HG02885 (cell line): Measurements from ENCODE around the gene CYTH4.

Experiments used
- ATAC-seq: cut with Tn5 transposase; IDR thresholded peaks from one replicate; pipeline ENCODE4 v1.9.1; 2021; ENCODE audit warnings: mild to moderate bottlenecking; ENCODE audit not compliant: unreplicated experiment, poor library complexity

CYTH4 gene

DNA sequence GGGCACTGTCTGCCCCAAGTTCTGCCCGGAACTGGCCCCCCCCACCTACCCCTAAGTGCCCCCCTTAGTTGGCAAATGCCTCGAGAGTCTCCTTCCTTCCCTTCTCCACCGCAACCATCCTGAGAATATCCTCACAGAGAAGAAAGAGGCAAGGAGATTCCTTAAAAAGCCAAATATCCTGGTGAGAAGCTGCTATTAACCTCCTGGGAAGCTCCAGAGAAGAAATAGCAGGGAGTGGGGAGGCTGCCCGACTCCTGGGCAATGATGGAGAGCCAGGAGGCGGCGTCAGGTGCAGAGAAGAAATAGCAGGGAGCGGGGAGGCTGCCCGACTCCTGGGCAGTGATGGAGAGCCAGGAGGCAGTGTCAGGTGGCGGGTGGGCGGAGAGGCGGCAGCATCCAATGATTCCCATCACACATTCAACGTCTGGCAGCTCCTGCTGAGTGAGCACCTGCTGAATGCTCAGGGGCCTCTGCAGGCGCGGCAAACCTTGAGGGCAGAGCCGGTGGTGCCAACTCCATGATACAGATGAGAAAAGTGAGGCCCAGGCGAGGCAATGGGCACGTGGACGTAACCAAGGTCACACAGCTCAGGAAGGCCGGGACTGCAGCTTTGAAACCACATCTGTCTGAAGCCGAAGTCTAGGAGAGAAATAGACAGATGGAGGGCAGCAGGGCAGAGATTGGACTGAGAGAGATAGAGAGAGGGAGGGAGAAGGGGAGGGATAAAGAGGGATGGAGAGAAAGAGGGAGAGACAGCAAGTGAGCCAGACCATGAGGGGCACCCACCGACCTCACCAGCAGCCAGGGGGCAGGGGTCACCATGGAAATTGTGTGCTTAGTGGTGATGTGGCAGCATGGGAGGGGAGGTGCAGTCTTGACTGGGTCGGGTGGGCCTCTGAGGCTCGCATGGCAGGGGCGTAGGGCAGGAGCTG lies 58.3 kb downstream of the CYTH4 start:
- no peak for ATAC-seq

DNA sequence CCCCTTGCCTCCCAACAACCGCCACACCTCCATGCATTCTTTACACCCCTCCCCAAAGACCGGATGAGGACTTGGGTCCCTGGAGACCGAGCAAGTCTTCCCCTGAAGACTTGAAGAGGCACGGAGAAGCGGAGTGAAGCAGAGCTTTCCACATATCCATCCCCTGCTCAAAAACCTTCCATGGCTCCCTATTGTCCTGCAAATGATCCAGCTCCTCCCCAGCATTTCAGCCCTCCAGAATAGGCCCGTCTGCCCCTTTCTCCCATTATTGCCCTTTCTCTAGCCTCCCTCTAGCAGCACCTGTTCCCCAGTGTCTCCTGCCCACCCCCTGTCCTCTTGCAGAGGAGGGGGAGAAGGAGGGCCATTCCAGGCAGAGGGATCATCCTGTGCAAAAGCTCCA lies 59.8 kb downstream of the CYTH4 start:
- no peak for ATAC-seq

DNA sequence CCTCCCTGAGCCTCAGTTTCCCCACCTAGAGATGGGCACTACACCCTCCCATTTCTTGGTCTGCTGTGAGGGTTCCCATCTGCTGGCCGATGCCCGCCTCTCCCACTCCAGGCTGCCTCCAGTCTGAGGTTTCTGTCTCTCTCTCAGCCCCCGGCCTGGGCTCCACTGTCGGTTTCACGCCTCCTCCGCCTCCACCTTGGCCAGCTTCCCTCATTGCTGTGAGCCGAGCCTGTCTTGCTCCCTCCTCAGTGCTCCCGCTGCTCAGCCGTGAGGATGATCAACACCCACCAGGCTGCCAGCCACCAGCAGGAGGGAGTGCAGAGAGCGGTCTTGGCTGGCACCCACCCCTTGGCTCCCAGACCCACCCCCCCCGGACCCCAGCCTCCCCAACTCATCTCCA lies 61.0 kb downstream of the CYTH4 start:
- no peak for ATAC-seq

DNA sequence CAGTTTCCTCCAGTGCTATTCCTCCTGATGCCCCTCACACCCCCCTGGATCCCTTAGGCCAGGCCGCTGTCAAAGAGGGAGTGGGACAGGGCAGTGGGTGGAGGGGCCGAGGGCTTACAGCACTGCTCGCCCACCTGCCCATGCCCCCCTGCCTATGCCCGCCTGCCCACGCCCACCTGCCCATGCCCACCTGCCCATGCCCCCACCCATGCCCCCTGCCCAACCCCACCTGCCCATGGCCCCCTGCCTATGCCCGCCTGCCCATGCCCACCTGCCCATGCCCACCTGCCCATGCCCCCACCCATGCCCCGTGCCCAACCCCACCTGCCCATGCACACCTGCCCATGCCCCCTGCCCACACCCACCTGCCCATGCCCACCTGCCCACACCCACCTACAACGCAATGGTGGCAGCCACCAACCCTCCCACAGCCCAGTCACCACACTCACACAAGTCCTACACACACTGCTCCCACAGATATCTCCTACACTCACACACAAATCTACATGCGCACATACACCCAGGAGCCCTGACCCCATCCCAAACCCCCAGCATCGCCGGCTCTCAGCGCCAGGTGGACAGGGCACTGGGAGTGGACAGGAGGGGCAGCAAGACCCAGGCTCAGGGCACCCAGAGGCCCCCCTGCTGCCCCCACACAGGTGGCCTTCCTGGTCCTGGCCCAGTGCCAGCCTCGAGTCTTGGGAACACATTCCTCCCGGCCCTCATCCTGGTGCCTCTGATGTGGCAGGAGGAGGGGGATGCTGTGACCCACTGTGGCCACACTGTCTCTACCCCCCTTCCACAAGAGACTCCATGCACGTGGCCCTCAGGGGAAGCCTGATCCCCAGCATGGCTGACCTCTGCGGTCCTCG lies 61.8 kb downstream of the CYTH4 start:
- no peak for ATAC-seq

DNA sequence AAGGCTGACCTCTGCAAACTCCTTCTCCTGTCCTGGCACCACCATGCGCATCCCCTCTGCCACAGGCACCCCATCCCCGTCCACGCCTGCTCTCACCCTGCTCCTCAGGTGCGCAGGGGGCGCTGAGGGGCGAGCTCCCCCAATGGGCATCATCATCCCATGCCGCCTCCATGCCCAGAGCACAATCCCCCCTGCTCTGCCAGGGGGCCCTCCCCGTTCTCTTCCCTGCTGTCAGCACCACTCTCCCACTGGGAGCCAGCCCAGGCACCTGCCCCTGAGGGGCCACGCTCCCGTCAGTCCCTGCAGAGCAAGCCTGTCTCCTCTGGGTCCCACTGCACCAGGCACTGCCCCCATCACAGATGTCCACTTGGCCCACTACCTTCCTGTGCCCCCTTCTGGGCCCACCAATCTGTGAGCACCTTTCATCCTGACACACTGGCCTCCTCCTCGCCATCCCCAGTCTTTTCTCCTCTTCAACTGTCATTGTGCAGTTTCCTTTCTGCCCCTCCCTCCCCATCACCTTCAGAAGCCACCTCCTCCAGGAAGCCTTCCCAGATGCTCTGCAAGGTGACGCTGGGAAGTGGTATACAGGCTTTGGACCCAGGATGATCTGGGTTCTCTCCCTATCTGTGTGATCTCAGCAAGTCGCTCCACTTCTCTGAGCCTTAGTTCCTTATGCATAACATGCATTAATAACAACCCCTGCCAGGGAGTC lies 62.6 kb downstream of the CYTH4 start:
- no peak for ATAC-seq

DNA sequence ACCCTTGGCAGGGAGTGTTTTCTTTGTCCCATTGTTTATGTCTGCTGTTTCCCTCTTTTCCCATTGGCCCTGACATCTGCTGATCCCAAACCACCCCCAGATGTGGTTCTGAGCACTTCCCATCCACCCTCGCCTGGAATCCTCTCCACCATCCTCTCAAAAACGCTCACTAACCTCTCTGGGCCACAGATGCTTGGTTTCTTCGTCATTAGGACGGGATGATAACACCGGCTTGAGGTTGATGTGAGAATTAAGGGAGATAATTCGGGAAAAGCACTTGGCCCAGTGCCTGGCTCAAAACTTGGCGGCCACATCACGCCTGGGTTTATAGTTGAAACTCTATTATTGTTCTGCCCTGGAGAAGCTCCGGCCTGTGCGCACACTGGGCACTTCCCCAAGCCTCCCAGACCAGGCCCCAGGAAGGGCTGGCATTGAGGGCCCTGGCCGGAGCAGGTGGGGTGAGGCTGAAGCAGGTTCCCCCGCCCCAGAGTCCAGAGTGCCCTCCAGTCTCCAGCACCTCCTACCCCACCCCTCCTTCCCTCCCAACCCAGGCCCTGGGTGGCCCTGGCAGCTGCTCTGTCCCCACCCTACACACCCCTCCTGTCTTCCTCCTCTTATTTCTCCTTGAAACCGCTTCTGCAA lies 63.7 kb downstream of the CYTH4 start:
- ATAC-seq = no peak

DNA sequence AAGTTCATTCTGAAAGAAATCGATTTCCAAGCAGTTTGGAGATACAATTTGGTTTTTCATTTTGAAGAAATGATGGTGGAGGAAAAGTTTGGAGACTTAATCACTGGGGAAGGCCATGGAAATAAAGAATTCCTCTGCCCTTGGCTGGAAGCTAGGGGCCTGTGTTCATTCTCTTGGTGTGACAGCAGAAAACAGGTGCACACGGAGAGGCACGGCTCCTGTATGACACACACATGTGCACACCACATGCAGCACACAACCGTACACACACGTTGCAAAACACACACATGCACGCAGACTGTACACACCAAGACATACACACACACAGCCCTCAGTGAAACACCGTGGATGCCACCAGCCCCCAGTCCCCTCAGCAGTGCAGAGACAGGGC lies 64.2 kb downstream of the CYTH4 start:
- ATAC-seq = no peak

DNA sequence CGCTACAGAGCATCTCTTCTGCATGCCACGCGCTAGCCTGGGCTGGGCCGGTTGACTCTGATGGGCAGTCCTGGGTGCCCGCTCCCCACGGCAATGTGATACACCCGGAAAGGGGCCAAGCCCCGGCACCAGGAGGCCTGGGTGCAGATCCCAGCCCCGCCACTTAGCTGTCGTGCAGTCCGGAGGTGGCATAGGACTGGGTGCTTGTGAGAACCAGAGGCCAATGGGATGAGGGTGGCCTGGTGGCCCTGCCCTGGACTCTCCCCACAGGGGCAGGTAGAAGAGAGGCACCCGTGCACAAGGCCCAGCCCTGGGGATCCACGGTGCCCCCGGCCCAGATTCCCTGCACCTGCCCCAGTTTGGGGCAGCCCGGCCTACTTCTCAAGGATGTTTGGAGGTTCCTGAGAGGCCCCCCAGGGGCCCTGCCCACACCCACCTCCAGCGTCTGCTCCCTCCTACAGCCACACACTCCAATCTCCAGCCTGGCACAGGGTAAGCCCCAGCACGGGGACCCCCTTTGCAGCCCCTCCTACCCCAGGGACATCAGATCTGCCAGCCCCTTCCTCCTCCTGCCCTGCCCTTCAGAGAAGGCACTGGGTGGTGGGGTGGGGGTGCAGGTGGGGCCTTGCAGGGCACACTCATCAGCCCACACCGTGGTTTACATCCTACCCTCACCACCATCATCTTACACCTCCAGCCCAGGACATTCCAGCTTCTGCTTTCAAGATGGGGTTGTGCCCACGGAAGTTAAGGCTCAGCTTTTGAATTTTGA lies 66.9 kb downstream of the CYTH4 start:
- no peak for ATAC-seq

DNA sequence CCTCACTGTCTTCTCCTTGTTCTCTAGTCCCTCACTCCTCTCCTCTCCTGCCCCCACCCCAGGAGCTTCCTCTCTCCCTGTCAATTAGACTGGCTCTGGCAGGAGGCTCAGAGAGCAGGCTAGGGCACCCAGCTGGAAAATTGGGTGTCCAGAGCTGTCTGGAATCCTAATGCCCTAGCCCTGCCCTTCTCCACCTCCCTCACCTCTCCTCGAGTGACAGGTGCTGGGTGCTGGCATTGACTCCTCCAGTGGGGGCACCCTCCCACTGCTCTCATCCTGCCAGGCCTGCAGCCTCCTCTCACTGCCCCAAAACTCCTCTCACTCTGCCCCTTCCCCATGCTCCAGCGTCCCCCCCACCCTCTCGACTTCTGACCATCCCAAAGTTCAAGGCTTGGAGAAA lies 68.9 kb downstream of the CYTH4 start:
- no peak for ATAC-seq

DNA sequence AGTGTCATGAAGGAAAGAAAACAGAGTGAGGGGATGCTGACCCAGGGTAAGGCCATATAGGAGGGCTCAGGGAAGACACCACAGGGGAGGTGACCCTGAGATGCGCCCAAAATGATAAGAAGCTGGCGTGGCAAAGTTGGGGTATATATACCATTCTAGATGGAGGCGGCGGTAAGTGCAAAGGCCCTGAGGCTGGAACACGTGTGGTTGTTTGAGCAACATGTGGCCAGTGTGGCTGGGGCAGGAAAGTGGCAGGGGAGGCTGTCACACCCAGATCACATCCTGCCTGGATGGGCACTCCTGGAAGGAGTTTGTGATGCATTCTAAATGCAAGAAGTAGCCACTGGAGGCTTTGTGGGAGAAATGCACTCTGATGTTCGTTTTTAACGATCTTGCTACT lies 70.2 kb downstream of the CYTH4 start:
- no peak for ATAC-seq

DNA sequence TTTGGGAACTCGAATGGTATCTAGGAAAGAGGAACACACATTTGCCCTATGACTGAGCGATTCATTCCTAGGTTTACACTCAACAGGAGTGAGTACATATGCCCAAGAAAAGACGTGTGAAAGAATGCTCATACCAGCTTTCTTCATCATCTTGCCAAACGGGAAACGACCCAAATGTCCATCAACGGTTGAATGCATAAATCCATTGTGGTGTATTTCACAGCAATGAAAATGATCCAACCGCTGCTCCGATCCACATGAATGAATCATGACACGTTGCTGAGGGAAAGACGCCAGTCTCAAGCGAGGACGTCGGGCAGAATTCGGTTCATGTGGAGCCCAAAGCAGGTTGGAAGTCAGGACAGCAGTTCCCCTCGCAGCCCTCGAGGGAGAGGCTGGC lies 71.5 kb downstream of the CYTH4 start:
- no peak for ATAC-seq

DNA sequence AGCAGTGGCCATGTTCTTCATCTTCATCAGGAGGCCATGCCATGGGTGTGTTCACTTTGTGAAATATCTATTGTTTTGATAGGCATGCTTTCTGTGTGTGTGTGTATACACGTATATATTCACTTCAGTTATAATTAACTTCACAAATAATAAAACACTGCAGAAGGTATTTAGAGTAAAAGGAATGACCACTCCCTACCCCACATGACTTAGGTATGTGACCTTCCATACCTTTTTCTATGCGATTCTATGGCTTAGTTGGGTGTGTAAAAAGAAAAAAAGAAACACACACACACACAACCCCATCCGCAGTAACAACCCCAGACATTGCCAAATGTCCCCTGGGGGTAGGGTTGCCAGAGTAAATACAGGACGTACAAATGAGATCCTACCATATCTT lies 72.0 kb downstream of the CYTH4 start:
- ATAC-seq = no peak

DNA sequence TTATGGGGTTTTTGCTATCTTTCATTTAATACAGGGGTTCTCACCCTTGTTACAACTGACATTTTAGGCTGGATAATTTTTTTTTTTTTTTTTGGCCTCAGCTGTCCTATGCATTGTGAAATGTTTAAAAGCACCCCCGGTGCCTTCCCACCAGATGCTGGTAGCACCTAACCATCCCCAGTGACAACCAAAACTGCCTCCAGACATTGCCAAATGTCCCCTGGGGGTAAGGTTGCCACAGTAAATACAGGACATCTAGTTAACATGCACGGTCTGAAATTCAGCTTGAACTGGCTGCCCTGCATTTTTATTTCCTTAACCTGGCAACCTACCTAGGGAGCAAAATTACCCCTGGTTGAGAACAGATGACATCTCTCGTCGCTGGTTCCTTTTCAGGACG lies 72.4 kb downstream of the CYTH4 start:
- no peak for ATAC-seq

DNA sequence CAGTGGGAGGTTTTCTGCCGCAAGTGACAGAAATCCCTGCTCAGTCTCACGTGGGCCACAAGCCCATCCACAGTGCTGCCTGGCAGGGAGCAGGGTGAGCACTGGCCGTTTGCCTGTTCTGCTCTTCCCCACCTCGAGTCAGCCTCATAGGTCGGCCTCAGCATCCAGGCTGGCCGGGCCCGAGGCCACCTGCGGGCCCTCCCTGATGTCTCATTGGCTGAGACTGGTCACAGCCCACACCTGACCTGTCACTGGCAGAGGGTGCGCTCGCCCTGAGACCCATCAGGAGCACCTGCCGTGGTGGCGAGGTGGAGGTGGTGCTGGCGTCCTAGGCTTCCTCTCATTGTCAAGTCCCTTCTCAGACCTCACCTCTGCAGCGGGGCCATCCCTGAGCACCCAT lies 72.9 kb downstream of the CYTH4 start:
- ATAC-seq = no peak

DNA sequence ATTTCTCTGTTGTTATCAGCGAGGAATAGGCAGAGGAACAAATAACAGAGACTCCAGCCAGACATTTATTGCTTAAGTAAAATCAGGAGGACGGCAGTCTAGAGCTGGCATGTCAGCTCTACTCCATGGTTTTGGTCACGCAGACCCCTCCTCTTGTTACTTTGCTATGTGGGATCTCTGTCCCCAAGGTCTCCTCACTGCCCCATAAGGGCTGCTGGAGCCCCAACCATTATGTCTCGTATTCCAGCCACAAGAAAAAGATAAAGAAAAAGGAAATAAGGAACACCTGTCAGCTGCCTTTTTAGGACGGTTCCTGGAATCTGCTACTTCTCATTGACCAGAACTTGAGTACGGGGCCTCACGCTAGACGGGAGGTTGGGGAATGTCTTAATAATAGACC lies 74.6 kb downstream of the CYTH4 start:
- no peak for ATAC-seq

DNA sequence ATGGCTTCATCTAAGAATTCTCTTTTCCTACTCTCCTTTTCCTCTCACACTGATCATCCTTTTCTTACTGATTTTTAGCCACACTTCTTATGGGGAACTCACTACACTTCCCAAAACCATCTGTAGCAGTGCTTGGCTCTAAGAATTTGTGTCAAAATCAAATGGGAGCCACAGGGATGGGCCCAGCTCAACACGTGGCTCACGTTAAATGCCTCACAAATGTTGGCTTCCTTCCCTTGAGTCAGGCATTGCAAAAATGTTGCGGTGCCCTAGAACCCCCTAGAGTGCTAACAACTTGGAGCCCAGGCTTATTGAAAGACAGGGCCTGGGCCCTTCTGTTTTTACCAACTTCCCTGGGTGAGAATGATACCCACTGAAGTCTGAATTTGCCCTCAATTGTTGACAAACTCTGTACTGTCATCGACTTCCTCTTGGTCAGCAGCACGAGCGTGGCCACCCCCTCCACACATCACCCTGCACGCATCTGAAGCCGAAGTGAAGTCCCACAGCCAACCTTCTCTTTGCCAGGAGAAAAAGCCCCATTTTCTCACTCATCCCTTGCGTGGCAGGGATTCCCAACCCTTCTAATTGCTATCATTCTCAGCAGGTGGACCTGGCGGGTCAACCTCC lies 75.3 kb downstream of the CYTH4 start:
- ATAC-seq = no peak

DNA sequence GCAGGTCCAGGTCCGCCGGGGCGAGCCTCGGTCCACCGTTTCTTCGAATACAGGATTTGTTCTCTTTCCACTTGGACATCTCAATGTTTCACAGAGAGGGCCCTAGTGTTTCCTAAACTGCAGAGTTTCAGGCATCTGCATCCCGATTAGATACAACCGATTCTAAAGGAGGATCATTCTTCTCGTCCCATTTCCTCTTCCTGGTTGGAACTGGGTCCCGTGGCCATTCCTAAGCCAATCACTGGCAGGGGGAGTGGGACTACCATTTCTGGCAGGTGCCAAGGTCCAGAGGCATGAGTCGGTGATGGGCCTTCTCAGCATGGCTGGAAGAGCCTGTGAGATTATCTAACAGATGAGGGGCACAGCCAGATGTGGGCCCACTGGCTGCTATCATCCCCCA lies 76.1 kb downstream of the CYTH4 start:
- no peak for ATAC-seq

DNA sequence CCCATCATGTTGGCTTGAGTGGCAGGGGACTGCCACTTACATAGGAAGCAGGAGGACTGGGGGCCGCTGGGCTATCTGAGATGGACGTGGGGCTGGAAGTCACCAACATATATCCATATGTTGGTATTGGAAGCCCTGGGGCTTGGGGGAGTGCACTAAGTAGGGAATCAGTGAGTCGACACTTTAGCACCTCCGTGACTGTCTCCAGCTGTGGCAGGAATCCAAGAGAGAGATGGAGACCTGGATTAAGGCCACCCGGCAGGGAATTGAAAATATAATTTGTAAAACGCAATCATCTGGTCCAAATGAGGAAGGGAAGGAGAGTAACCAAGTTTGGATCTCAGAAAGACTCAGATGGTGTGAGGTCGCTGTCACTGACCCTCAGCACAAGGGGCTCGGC lies 76.6 kb downstream of the CYTH4 start:
- no peak for ATAC-seq

DNA sequence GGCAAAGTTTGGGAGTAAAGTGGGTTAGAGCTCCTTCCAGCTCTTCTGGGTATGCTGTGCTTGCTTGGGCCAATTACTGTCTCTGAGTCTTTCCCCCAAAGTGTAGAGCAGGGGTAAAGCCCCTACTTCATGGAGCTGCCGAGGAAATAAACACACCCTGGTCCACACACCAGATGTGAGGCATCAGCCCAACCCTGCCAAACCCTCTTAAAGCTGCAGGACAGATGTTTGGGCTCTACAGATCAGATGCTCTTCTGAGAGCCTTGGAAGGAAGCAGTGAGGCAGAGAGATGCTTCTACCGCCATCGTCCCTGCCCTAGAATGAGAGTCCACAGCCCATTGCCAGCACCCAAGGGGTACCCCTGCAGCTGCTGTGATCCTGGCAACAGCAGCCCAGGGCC lies 80.3 kb downstream of the CYTH4 start:
- no peak for ATAC-seq
